Glutamatergic neuron (in vitro differentiated cells): ENCODE data around the gene ROR1. TPM values are rescaled to one million over a fixed set of nuclear protein-coding genes. Genes with fewer than 3 reads are reported as not detected.

Source experiments
- DNase-seq: peaks from one replicate; pipeline ENCODE4 v3.0.0; 2022
- H3K27ac Mint-ChIP-seq: one replicate; pipeline ENCODE4 v1.8.0; 2020; ENCODE audit warnings: mild to moderate bottlenecking, mixed read lengths, inconsistent platforms; ENCODE audit not compliant: unreplicated experiment
- H3K27me3 Mint-ChIP-seq: one replicate; pipeline ENCODE4 v1.8.0; 2020; ENCODE audit warnings: mild to moderate bottlenecking, moderate library complexity, mixed read lengths, inconsistent platforms; ENCODE audit not compliant: unreplicated experiment
- H3K36me3 Mint-ChIP-seq: one replicate; pipeline ENCODE4 v1.8.0; 2020; ENCODE audit warnings: mild to moderate bottlenecking, mixed read lengths, inconsistent platforms; ENCODE audit not compliant: unreplicated experiment
- H3K4me1 Mint-ChIP-seq: one replicate; pipeline ENCODE4 v1.8.0; 2020; ENCODE audit warnings: mild to moderate bottlenecking, low read depth, mixed read lengths, inconsistent platforms; ENCODE audit not compliant: unreplicated experiment
- H3K4me3 Mint-ChIP-seq: one replicate; pipeline ENCODE4 v1.8.0; 2020; ENCODE audit warnings: mild to moderate bottlenecking, mixed read lengths, inconsistent platforms; ENCODE audit not compliant: unreplicated experiment
- H3K9me3 Mint-ChIP-seq: one replicate; pipeline ENCODE4 v1.8.0; 2020; ENCODE audit warnings: mild to moderate bottlenecking, moderate library complexity, mixed read lengths, inconsistent platforms; ENCODE audit not compliant: unreplicated experiment
- total RNA-seq: library from RNA; stranded (reverse); fragmentation: NEBNext Ultra II Directional; extraction: Animal tissue kit (Norgen Biotek cat#: 25700); gene quantifications from one replicate; pipeline ENCODE4 v1.2.1, GENCODE V29; 2021; ENCODE audit not compliant: unreplicated experiment
- TF ChIP-seq, protein P1 (sequence below): fragments of 200-600 bp; sonication (generic); IDR thresholded peaks from one replicate; pipeline ENCODE4 v1.5.0; 2021; ENCODE audit not compliant: partially characterized antibody, unreplicated experiment

ROR1 gene
- total RNA-seq, 1 donor from 2014 or later, result 11.3 TPM

DNA sequence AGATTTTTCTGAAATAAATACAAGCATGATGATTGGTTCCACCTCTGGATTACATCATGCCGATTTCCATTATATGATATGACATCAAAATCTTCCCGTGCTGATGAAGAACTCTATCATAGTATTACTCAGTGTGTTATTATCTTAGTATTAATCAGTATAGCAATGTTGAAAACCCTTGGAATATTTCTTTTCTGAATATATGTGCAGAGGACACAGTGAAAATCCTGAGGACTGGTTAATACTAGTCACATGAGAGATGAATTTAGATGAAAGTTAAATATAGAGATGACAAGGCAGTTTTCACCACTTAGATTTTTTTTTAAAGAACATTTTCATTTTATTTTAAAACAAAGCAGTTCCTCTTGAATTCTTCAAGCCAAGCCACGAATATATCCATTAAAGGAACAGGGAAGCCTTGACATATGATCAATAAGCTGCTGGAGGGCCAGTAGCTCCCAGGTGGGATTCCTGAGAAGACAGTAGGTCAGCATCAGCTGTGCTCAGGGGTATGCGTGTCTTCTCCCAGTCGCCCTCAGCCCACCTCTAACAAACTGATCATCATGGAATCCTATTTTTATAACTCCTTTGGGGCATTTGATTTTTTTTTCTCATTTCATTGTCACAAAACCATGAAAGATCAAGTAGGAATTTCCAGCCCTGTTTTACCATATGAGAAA lies 373.4 kb downstream of the ROR1 start:
- Mint-ChIP-seq H3K36me3 (no peaks in the 10 kb centered on the region), H3K9me3 (no peaks in the 10 kb centered on the region), H3K4me3 (no peak overlapping the region), H3K4me1 (no peaks in the 10 kb centered on the region), H3K27me3 (peaks cover 3% of the 10 kb centered on the region), H3K27ac (no peak overlapping the region)
- TF ChIP-seq, protein P1, sequence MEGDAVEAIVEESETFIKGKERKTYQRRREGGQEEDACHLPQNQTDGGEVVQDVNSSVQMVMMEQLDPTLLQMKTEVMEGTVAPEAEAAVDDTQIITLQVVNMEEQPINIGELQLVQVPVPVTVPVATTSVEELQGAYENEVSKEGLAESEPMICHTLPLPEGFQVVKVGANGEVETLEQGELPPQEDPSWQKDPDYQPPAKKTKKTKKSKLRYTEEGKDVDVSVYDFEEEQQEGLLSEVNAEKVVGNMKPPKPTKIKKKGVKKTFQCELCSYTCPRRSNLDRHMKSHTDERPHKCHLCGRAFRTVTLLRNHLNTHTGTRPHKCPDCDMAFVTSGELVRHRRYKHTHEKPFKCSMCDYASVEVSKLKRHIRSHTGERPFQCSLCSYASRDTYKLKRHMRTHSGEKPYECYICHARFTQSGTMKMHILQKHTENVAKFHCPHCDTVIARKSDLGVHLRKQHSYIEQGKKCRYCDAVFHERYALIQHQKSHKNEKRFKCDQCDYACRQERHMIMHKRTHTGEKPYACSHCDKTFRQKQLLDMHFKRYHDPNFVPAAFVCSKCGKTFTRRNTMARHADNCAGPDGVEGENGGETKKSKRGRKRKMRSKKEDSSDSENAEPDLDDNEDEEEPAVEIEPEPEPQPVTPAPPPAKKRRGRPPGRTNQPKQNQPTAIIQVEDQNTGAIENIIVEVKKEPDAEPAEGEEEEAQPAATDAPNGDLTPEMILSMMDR, result no peak
- no peak for DNase-seq

DNA sequence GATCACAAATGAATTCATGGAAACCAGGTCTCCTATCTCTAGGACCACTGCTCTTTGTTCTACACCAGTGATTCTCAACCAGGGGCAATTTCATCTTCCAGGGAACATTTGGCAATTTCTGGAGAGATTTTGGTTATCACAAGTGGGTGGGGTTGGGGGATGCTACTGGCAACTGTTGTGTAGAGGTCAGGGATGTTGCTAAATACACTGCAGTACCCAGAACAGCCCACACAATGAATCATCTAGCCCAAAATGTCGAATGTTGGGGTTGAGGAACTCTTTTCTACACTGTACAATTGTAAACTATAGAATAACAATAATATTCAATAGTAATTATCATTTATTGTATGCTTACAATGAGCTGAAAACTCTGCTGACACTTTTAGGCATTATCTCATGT lies 373.9 kb downstream of the ROR1 start:
- H3K36me3 Mint-ChIP-seq, result no peaks in the 10 kb centered on the region
- peaks cover 3% of the 10 kb centered on the region for H3K27me3 Mint-ChIP-seq
- no peak overlapping the region for H3K27ac Mint-ChIP-seq
- TF ChIP-seq, protein P1, result no peak
- no peaks in the 10 kb centered on the region for H3K9me3 Mint-ChIP-seq
- no peaks in the 10 kb centered on the region for H3K4me1 Mint-ChIP-seq
- H3K4me3 Mint-ChIP-seq, result no peak overlapping the region
- no peak for DNase-seq

- Mint-ChIP-seq H3K27ac (no peak overlapping the region), H3K27me3 (no peaks in the 10 kb centered on the region), H3K4me3 (no peak overlapping the region), H3K9me3 (no peaks in the 10 kb centered on the region), H3K4me1 (no peaks in the 10 kb centered on the region), H3K36me3 (no peaks in the 10 kb centered on the region)
- TF ChIP-seq, protein P1, result no peak
- no peak for DNase-seq
These were observed 376.4 kb downstream of the ROR1 start for GRCh38 chr1:64150266-64150665.

- no peaks in the 10 kb centered on the region for H3K4me1 Mint-ChIP-seq
- no peak for DNase-seq
- H3K4me3 Mint-ChIP-seq, result no peak overlapping the region
- TF ChIP-seq, protein P1, result no peak
- H3K27ac Mint-ChIP-seq, result no peak overlapping the region
- H3K9me3 Mint-ChIP-seq, result no peaks in the 10 kb centered on the region
- H3K27me3 Mint-ChIP-seq, result no peaks in the 10 kb centered on the region
- H3K36me3 Mint-ChIP-seq, result no peaks in the 10 kb centered on the region
These were observed 377.0 kb downstream of the ROR1 start for GRCh38 chr1:64150729-64151230.

DNA sequence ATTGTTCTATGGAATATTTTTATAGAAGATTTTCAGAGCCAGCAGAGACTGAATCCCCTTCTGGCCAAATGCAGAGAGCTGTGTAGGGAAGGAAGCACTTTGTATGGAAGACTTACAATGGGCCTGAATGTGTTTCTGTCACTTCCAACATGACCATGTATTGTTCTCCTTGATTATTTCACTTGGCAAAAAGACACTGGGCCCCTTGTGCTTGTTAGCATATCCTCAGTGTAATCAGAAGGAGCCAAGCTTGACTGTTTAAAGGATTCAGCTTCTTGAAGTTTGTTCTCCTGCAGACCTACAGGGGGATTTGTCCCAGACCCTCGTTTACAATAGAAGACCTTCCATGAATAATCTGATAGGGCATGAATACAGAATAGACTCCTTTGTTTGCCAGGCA lies 381.5 kb downstream of the ROR1 start:
- no peaks in the 10 kb centered on the region for H3K4me1 Mint-ChIP-seq
- H3K36me3 Mint-ChIP-seq, result no peaks in the 10 kb centered on the region
- no peak overlapping the region for H3K27ac Mint-ChIP-seq
- H3K27me3 Mint-ChIP-seq, result no peaks in the 10 kb centered on the region
- no peak for DNase-seq
- no peak overlapping the region for H3K4me3 Mint-ChIP-seq
- TF ChIP-seq, protein P1, result no peak
- H3K9me3 Mint-ChIP-seq, result no peaks in the 10 kb centered on the region
